Hepatocyte (in vitro differentiated cells): ENCODE data around the gene ME3. TPM values are rescaled to one million over a fixed set of nuclear protein-coding genes. Genes with fewer than 3 reads are reported as not detected.
A peak's percentile ranks its signal among the peaks of the same experiment; 100 is the strongest.

Experiments
- DNase-seq: peaks from one replicate; pipeline ENCODE4 v3.0.0-alpha.2; 2016; ENCODE audit warnings: low spot score
- H2AFZ ChIP-seq: fragments of 200-600 bp; sonication (generic); 2 replicates; pipeline ENCODE4 v1.6.0; 2016; ENCODE audit warnings: antibody characterized with exemption, mild to moderate bottlenecking
- H3K27ac ChIP-seq: fragments of 200-600 bp; sonication (generic); 2 replicates; pipeline ENCODE4 v1.5.1; 2016; ENCODE audit warnings: mild to moderate bottlenecking
- H3K27me3 ChIP-seq: fragments of 200-600 bp; sonication (generic); 2 replicates; pipeline ENCODE4 v1.6.1; 2016
- H3K36me3 ChIP-seq: fragments of 200-600 bp; sonication (generic); replicated peaks from 2 replicates; pipeline ENCODE4 v1.5.1; 2016; ENCODE audit warnings: low read depth; ENCODE audit not compliant: insufficient read depth
- H3K4me1 ChIP-seq: fragments of 200-600 bp; sonication (generic); 2 replicates; pipeline ENCODE4 v1.5.1; 2016; ENCODE audit warnings: mild to moderate bottlenecking, moderate library complexity; ENCODE audit not compliant: insufficient read depth
- H3K4me2 ChIP-seq: fragments of 200-600 bp; sonication (generic); 2 replicates; pipeline ENCODE4 v1.6.0; 2016
- H3K4me3 ChIP-seq: fragments of 200-600 bp; sonication (generic); 2 replicates; pipeline ENCODE4 v1.5.1; 2016; ENCODE audit warnings: mild to moderate bottlenecking
- H3K79me2 ChIP-seq: fragments of 200-600 bp; sonication (generic); 2 replicates; pipeline ENCODE4 v1.6.0; 2017; ENCODE audit warnings: mild to moderate bottlenecking
- H3K9me2 ChIP-seq: fragments of 200-600 bp; sonication (generic); replicated peaks from 2 replicates; pipeline ENCODE4 v1.6.0; 2017; ENCODE audit warnings: mild to moderate bottlenecking; ENCODE audit not compliant: insufficient read depth
- H3K9me3 ChIP-seq: fragments of 200-600 bp; sonication (generic); 2 replicates; pipeline ENCODE4 v1.5.1; 2016; ENCODE audit warnings: low read depth, mild to moderate bottlenecking
- H4K20me1 ChIP-seq: fragments of 200-600 bp; sonication (generic); 2 replicates; pipeline ENCODE4 v1.6.0; 2016; ENCODE audit warnings: mild to moderate bottlenecking; ENCODE audit not compliant: insufficient read depth, poor library complexity, severe bottlenecking
- EZH2 ChIP-seq: fragments of 200-600 bp; sonication (generic); IDR thresholded peaks from 2 replicates; pipeline ENCODE4 v1.6.1; 2016; ENCODE audit warnings: antibody characterized with exemption, mild to moderate bottlenecking, borderline replicate concordance
- EZH2phosphoT487 ChIP-seq: fragments of 200-600 bp; sonication (generic); IDR thresholded peaks from one replicate; pipeline ENCODE4 v1.6.1; 2018; ENCODE audit warnings: antibody characterized with exemption, mild to moderate bottlenecking, low read depth, moderate library complexity; ENCODE audit not compliant: unreplicated experiment, severe bottlenecking
- WGBS: methylation state at CpG from one replicate; pipeline ENCODE4 v1.1.6; 2016; ENCODE audit warnings: low lambda C conversion rate; ENCODE audit errors: missing lambda C conversion rate; 5-methylcytosine and 5-hydroxymethylcytosine counted together
- polyA plus RNA-seq: library from polyadenylated mRNA; unstranded; fragments of >200 nt; fragmentation: Nextera tagmentation; extraction: Ambion mirVana; gene quantifications from 2 replicates; pipeline ENCODE4 v1.2.1, GENCODE V29; 2016
- total RNA-seq: library from RNA; depleted of rRNA; stranded (reverse); fragments of >200 nt; gene quantifications from 2 replicates; pipeline ENCODE4 v1.2.3, GENCODE V29; 2014
- TF ChIP-seq, protein P1 (sequence below): fragments of 200-600 bp; sonication (generic); IDR thresholded peaks from 2 replicates; pipeline ENCODE4 v1.5.1; 2016; ENCODE audit warnings: antibody characterized with exemption, mild to moderate bottlenecking; ENCODE audit not compliant: poor library complexity

Gene ME3
- total and polyA plus RNA-seq, 2 experiments from 2014 or later = 10.3 to 16.1 TPM

DNA sequence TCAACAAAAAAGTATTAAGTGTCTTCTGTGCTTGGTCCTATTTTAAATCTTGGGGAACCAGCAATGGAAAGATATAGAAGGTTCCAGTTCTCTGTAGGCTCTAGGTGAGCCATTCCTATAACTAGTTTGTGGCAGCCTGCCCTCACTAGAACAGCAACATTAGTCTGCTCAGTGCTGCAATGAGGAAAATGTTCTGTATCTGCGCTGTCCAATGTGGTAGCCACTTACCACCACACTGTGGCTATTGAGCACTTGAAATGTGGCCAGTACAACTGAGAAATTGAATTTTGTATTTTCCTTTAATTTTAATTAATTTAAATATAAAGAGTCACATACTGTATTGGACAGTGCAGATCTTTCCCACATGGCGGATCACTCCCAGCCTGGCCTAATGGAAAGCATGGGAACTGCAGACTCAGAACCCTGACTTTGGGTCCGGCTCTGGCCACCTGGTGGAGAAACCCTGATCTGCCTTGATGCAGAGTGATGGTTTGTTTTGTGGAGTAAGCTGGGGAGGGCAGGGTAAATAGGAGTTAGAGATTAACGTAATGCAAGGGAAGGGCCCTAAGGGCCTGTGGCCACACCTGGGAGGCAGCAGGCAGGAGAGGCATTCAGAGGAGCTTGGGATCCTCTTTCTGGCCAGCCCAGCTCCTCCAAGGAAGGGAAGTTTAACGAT, 101.0 kb downstream of the ME3 start:
- H3K9me2 ChIP-seq = no peaks in the 10 kb centered on the region
- H3K36me3 ChIP-seq = no peaks in the 10 kb centered on the region
- no peaks in the 10 kb centered on the region for H3K27me3 ChIP-seq
- H3K9me3 ChIP-seq = no peaks in the 10 kb centered on the region
- DNase-seq = peak; percentile 34
- H4K20me1 ChIP-seq = no peaks in the 10 kb centered on the region
- H3K4me1 ChIP-seq = peaks cover 11% of the 10 kb centered on the region
- no peaks in the 10 kb centered on the region for H3K79me2 ChIP-seq
- no peak overlapping the region for H3K4me3 ChIP-seq
- WGBS = 67% methylated on average over 5 of the region's 5 CpGs
- no peak overlapping the region for H3K4me2 ChIP-seq
- TF ChIP-seq, protein P1, sequence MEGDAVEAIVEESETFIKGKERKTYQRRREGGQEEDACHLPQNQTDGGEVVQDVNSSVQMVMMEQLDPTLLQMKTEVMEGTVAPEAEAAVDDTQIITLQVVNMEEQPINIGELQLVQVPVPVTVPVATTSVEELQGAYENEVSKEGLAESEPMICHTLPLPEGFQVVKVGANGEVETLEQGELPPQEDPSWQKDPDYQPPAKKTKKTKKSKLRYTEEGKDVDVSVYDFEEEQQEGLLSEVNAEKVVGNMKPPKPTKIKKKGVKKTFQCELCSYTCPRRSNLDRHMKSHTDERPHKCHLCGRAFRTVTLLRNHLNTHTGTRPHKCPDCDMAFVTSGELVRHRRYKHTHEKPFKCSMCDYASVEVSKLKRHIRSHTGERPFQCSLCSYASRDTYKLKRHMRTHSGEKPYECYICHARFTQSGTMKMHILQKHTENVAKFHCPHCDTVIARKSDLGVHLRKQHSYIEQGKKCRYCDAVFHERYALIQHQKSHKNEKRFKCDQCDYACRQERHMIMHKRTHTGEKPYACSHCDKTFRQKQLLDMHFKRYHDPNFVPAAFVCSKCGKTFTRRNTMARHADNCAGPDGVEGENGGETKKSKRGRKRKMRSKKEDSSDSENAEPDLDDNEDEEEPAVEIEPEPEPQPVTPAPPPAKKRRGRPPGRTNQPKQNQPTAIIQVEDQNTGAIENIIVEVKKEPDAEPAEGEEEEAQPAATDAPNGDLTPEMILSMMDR = peak; percentile 35
- no peak for TF ChIP-seq EZH2
- peak overlapping the region; percentile 71 for H3K27ac ChIP-seq
- no peak overlapping the region for H2AFZ ChIP-seq

DNA sequence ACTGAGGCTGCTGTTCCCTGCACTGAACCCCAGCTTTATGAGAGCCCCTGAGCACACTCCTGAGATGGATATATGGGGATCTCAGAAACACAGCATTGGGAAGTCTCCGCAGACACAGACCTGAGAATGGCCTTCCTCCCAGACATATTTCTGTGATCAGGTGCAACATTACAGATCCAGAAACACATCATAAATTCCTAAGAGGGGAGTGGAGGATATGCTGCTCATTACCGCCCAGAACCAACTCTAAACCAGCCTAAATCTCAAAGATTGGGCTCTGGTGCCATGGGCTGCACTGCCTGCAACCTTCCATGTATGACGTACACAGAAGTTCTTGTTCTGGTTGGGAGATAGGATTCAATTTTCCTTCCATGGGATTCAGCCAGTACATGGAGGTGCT, 102.0 kb downstream of the ME3 start:
- Histone ChIP-seq H4K20me1 (no peaks in the 10 kb centered on the region), H3K4me1 (peaks cover 11% of the 10 kb centered on the region), H3K79me2 (no peaks in the 10 kb centered on the region), H3K4me2 (no peak overlapping the region), H3K9me2 (no peaks in the 10 kb centered on the region), H3K27me3 (no peaks in the 10 kb centered on the region), H3K9me3 (no peaks in the 10 kb centered on the region), H3K4me3 (no peak overlapping the region), H3K27ac (peak overlapping the region; percentile 71), H3K36me3 (no peaks in the 10 kb centered on the region), H2AFZ (no peak overlapping the region)
- TF ChIP-seq, protein P1 = no peak
- no peak for TF ChIP-seq EZH2phosphoT487
- no peak for TF ChIP-seq EZH2
- WGBS = 74% methylated on average over 3 of the region's 3 CpGs
- DNase-seq = no peak

DNA sequence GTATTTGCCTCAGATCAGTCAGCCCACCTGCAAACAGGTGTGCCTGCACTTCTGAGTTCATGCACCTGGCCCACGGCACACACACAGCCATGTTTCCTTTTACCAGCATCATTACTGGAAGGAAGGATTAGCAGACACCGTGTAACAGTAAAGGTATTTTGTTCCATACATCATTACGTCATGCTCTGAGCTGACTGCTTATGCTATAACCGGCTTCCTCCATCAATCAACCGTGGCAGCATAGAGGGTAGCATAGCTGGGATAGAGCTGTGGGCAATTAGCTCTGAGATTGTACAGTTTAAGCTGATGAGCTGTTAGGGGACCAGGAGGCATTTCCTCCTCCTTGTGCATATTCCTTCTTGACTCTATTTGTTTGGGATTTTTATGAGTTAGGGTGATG, 102.4 kb downstream of the ME3 start:
- WGBS = 32% methylated on average over 5 of the region's 5 CpGs
- TF ChIP-seq, protein P1 = no peak
- no peak for TF ChIP-seq EZH2phosphoT487
- TF ChIP-seq EZH2 = no peak
- Histone ChIP-seq H3K4me2 (no peak overlapping the region), H3K27me3 (no peaks in the 10 kb centered on the region), H2AFZ (no peak overlapping the region), H4K20me1 (no peaks in the 10 kb centered on the region), H3K9me2 (no peaks in the 10 kb centered on the region), H3K4me1 (peaks cover 11% of the 10 kb centered on the region), H3K27ac (peak overlapping the region; percentile 71), H3K9me3 (no peaks in the 10 kb centered on the region), H3K36me3 (no peaks in the 10 kb centered on the region), H3K79me2 (no peaks in the 10 kb centered on the region), H3K4me3 (no peak overlapping the region)
- peak; percentile 54 for DNase-seq
